Measurements from ENCODE around the gene PAM.
"Not testable (repeated sequence)": the region's sequence is repeated elsewhere in the genome, so short reads cannot be mapped to it uniquely, and the experiment has no call there.

Gene PAM

GRCh38 chr5:103036601-103037000, 281.5 kb downstream of the PAM start:
- TF ChIP-seq, protein P1, sequence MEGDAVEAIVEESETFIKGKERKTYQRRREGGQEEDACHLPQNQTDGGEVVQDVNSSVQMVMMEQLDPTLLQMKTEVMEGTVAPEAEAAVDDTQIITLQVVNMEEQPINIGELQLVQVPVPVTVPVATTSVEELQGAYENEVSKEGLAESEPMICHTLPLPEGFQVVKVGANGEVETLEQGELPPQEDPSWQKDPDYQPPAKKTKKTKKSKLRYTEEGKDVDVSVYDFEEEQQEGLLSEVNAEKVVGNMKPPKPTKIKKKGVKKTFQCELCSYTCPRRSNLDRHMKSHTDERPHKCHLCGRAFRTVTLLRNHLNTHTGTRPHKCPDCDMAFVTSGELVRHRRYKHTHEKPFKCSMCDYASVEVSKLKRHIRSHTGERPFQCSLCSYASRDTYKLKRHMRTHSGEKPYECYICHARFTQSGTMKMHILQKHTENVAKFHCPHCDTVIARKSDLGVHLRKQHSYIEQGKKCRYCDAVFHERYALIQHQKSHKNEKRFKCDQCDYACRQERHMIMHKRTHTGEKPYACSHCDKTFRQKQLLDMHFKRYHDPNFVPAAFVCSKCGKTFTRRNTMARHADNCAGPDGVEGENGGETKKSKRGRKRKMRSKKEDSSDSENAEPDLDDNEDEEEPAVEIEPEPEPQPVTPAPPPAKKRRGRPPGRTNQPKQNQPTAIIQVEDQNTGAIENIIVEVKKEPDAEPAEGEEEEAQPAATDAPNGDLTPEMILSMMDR (IDR thresholded peaks at IDR 0.05; ENCODE audit: borderline replicate concordance, insufficient read depth, low read depth, low read length), result no peak

GRCh38 chr5:103037673-103038455, 282.8 kb downstream of the PAM start:
- TF ChIP-seq, protein P1 (IDR thresholded peaks at IDR 0.05; ENCODE audit: borderline replicate concordance, insufficient read depth, low read depth, low read length), result no peak
- H3K4me3 ChIP-seq (ENCODE audit: low read depth, low read length), result no peak overlapping the region

More at GRCh38 chr5:103036601-103037000, 281.5 kb downstream of the PAM start:
- H3K4me3 ChIP-seq (ENCODE audit: low read depth, low read length), result no peak overlapping the region

- TF ChIP-seq, protein P1 (IDR thresholded peaks at IDR 0.05; ENCODE audit: borderline replicate concordance, insufficient read depth, low read depth, low read length), result no peak
- no peak overlapping the region for H3K4me3 ChIP-seq (ENCODE audit: low read depth, low read length)
Observed at GRCh38 chr5:103041071-103041676, 286.1 kb downstream of the PAM start.

DNA sequence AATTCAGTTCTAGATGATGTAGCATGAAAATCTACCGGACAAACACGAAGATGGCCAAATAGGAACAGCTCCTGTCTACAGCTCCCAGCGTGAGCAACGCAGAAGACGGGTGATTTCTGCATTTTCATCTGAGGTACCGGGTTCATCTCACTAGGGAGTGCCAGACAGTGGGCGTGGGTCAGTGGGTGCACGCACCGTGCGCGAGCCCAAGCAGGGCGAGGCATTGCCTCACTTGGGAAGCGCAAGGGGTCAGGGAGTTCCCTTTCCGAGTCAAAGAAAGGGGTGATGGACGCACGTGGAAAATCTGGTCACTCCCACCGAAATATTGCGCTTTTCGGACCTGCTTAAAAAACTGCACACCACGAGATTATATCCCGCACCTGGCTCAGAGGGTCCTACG, 291.6 kb downstream of the PAM start:
- H3K4me3 ChIP-seq (ENCODE audit: low read depth, low read length), result not testable (repeated sequence)

GRCh38 chr5:103057208-103058130, 302.4 kb downstream of the PAM start:
- TF ChIP-seq, protein P1 (IDR thresholded peaks at IDR 0.05; ENCODE audit: borderline replicate concordance, insufficient read depth, low read depth, low read length), result no peak
- H3K4me3 ChIP-seq (ENCODE audit: low read depth, low read length), result no peak overlapping the region

DNA sequence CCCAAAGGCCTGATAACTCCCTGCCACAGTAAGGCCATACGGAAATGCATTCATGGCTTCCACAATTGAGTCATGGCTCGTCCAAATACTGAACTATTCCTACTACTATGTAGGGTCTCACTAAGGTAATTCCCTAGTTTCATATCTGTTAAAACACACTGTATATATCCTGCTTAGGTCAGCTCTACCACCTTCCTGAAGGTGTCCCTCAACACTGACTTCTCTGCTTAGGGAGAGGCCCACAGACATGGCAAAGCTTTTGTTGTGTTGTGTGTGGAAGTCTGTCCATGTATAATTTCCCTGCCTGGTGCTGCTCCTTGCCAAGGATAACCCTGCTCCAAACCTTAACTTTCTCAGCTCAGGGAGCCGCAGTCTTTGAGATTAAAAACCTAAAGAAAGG, 304.4 kb downstream of the PAM start:
- H3K4me3 ChIP-seq (ENCODE audit: low read depth, low read length), result no peak overlapping the region
- TF ChIP-seq, protein P1 (IDR thresholded peaks at IDR 0.05; ENCODE audit: borderline replicate concordance, insufficient read depth, low read depth, low read length), result no peak

- no peak overlapping the region for H3K4me3 ChIP-seq (ENCODE audit: low read depth, low read length)
- TF ChIP-seq, protein P1 (IDR thresholded peaks at IDR 0.05; ENCODE audit: borderline replicate concordance, insufficient read depth, low read depth, low read length), result no peak
Observed at GRCh38 chr5:103060424-103060954, 305.4 kb downstream of the PAM start.

All from GM12875 (cell line).